Right lobe of liver (tissue), 6 donors: Measurements from ENCODE around the gene EARS2. TPM values are rescaled to one million over a fixed set of nuclear protein-coding genes. Genes with fewer than 3 reads are reported as not detected.
A peak's percentile ranks its signal among the peaks of the same experiment; 100 is the strongest.
"Not testable (repeated sequence)": the region's sequence is repeated elsewhere in the genome, so short reads cannot be mapped to it uniquely, and the experiment has no call there.

Source experiments
- ATAC-seq, 4 donors: fragments of 200-7000 bp; cut with Tn5 transposase; one replicate each; pipeline ENCODE4 v1.9.1; 2020; ENCODE audit warnings: mild to moderate bottlenecking in 4 of 4, moderate library complexity in 4 of 4
- DNase-seq, 3 donors: peaks; one replicate each; pipeline ENCODE4 v3.0.0-alpha.2; 2020
- H3K27ac ChIP-seq, 3 donors: fragments of 200-600 bp; one replicate each; pipeline ENCODE4 v1.8.0; 2022
- H3K27me3 ChIP-seq, 2 donors: fragments of 200-600 bp; one replicate each; pipeline ENCODE4 v1.8.0; 2022
- H3K36me3 ChIP-seq, 4 donors: fragments of 200-600 bp; sonication (generic) in 1 of 4; one replicate each; pipeline versions ENCODE4 v1.5.1 to v1.8.0; 2017 to 2022; ENCODE audit warnings: control low read depth in 1 of 4
- H3K4me1 ChIP-seq, 4 donors: fragments of 200-600 bp; sonication (generic) in 1 of 4; one replicate each; pipeline versions ENCODE4 v1.5.1 to v1.8.0; 2017 to 2022; ENCODE audit warnings: control low read depth in 1 of 4
- H3K4me3 ChIP-seq, 3 donors: fragments of 200-600 bp; one replicate each; pipeline ENCODE4 v1.8.0; 2022
- H3K9me3 ChIP-seq, 4 donors: fragments of 200-600 bp; sonication (generic) in 1 of 4; one replicate each; pipeline versions ENCODE4 v1.5.1 to v1.8.0; 2017 to 2022; ENCODE audit warnings: control low read depth in 1 of 4
- POLR2A ChIP-seq: fragments of 450-650 bp; IDR thresholded peaks from one replicate; pipeline ENCODE4 v1.6.1; 2017; ENCODE audit warnings: antibody characterized with exemption, mild to moderate bottlenecking
- WGBS: methylation state at CpG from one replicate; pipeline ENCODE4 v1.1.6; 2018; ENCODE audit warnings: low coverage, low lambda C conversion rate; ENCODE audit not compliant: insufficient coverage; ENCODE audit errors: missing lambda C conversion rate; 5-methylcytosine and 5-hydroxymethylcytosine counted together
- intact Hi-C, 2 donors: fragments of 100-400 bp; cut with DNase I; formaldehyde crosslinking; loops; one replicate each; pipeline versions ENCODE4 v1.11.2 to v1.14.1; 2022
- total RNA-seq, 6 experiments: library from RNA; depleted of rRNA in 2 of 6; stranded (reverse); fragments of >200 nt in 2 of 6; fragmentation: NEBNext Ultra II Directional in 3 of 6; extraction: Animal tissue kit (Norgen Biotek cat#: 25700) in 3 of 6; gene quantifications; one replicate each; pipeline versions ENCODE4 v1.1.0 to v1.2.4, GENCODE V29; 2016 to 2023
- TF ChIP-seq, protein P1 (sequence below), 4 donors: fragments of 200-600 bp in 3 of 4; fragments of 450-650 bp in 1 of 4; IDR thresholded peaks; one replicate each; pipeline versions ENCODE4 v1.5.1 to v1.8.0; 2016 to 2022; ENCODE audit warnings: antibody characterized with exemption in 4 of 4, mild to moderate bottlenecking in 2 of 4
- donor health status: DM: no; HTN: yes; CAD: no.
- donor health status: DM: no; HTN: no; CAD: no.
- donor health status: DM: no; HTN: no; CAD: no.
- donor health status: DM: no; HTN: yes; CAD: no.
- donor health status: DM: no; HTN: yes; CAD: no.

Gene EARS2
- total RNA-seq, 6 experiments from 2014 or later, result 14.9 to 47.7 (median 15.9) TPM

DNA sequence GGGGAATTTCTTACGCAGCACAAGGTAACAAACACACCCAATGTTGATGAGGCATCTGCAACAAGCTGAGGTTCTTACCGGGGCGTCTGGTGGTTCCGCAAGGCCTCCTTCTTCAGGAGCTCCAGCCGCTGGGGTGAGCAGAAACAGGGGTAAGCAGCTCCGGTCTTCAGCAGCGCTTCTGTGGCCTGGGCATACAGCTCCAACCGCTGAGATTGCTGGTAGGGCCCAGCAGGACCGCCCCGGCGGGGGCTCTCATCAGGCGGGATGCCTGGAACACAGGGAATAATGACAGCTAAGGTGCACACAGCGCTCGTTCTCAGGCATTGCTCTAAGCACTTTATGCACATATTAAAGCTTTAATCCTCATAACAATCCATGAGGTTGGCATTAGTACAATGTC is 12.7 kb downstream of the EARS2 start:
- WGBS, result no CpG with 5 or more reads among the region's 14 CpGs
- ATAC-seq (no peak), DNase-seq (no peak)
- Histone ChIP-seq H3K36me3 (peaks cover 0 to 52% (median 24%) of the 10 kb centered on the region in 4 donors), H3K4me3 (no peak overlapping the region), H3K9me3 (no peaks in the 10 kb centered on the region), H3K27ac (no peak overlapping the region), H3K4me1 (peaks cover 0 to 4% (median 0%) of the 10 kb centered on the region in 4 donors), H3K27me3 (no peaks in the 10 kb centered on the region)
- intact Hi-C loops, result no loop called here
- TF ChIP-seq POLR2A, result no peak
- TF ChIP-seq, protein P1, sequence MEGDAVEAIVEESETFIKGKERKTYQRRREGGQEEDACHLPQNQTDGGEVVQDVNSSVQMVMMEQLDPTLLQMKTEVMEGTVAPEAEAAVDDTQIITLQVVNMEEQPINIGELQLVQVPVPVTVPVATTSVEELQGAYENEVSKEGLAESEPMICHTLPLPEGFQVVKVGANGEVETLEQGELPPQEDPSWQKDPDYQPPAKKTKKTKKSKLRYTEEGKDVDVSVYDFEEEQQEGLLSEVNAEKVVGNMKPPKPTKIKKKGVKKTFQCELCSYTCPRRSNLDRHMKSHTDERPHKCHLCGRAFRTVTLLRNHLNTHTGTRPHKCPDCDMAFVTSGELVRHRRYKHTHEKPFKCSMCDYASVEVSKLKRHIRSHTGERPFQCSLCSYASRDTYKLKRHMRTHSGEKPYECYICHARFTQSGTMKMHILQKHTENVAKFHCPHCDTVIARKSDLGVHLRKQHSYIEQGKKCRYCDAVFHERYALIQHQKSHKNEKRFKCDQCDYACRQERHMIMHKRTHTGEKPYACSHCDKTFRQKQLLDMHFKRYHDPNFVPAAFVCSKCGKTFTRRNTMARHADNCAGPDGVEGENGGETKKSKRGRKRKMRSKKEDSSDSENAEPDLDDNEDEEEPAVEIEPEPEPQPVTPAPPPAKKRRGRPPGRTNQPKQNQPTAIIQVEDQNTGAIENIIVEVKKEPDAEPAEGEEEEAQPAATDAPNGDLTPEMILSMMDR (IDR thresholded peaks at IDR 0.05), result no peak

DNA sequence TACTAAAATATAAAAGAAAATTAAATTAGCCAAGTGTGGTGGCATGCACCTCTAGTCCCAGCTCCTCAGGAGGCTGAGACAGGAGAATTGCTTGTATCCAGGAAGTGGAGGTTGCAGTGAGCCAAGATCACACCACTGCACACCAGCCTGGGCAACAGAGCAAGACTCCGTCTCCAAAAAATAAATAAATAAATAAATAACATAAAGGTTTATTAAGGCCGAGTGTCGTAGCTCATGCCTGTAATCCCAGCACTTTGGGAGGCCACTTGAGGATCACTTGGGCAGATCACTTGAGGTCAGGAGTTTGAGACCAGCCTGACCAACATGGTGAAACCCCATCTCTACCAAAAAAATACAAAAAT is 16.4 kb downstream of the EARS2 start:
- H3K27me3 ChIP-seq, H3K9me3 ChIP-seq, ATAC-seq, DNase-seq, intact Hi-C loops, H3K4me1 ChIP-seq, H3K27ac ChIP-seq, H3K4me3 ChIP-seq: not testable (repeated sequence)
- 97% methylated on average over 3 of the region's 3 CpGs for WGBS
- peaks cover 0 to 44% (median 12%) of the 10 kb centered on the region in 4 donors for H3K36me3 ChIP-seq

DNA sequence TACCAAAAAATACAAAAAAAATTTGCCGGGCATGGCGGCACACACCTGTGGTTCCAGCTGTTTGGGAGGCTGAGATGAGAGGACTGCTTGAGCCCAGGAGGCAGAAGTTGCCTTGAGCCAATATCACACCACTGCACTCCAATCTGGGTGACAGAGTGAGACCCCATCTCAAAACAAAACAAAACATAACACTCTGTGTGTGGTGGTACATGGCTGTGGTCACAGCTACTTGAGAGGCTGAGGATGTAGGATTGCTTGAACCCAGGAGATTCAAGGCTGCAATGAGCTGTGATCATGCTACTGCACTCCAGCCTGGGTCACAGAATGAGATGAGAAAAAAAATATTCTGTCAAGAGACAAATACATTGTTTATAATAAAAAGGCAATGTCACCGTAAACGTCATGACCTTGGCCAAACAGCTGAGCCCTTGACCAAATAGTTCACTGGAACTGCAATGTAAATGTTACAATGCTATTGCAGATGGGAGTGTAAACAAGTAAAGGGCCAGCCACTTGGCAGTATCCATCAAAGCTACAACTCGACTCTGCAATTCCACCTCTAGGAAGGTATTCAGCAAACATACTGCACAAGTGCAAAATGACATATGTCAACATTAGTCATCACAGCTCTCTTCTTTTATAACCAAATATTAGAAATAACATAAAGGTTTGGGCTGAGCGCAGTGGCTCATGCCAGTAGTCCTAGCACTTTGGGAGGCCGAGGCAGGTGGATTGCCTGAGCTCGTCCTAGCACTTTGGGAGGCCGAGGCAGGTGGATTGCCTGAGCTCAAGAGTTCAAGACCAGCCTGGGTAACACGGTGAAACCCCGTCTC is 16.9 kb downstream of the EARS2 start:
- ATAC-seq (peak; percentile 71 to 95 (median 84)), DNase-seq (no peak)
- Histone ChIP-seq H3K27ac (peak overlapping the region in 1 of 3 donors; percentile 42), H3K9me3 (no peaks in the 10 kb centered on the region), H3K36me3 (peaks cover 0 to 40% (median 12%) of the 10 kb centered on the region in 4 donors), H3K4me1 (peaks cover 0 to 4% (median 0%) of the 10 kb centered on the region in 4 donors), H3K27me3 (no peaks in the 10 kb centered on the region), H3K4me3 (no peak overlapping the region)
- 64% methylated on average over 6 of the region's 11 CpGs for WGBS
- TF ChIP-seq POLR2A, result no peak
- TF ChIP-seq, protein P1 (IDR thresholded peaks at IDR 0.05), result no peak
- intact Hi-C loops, result no loop called here

DNA sequence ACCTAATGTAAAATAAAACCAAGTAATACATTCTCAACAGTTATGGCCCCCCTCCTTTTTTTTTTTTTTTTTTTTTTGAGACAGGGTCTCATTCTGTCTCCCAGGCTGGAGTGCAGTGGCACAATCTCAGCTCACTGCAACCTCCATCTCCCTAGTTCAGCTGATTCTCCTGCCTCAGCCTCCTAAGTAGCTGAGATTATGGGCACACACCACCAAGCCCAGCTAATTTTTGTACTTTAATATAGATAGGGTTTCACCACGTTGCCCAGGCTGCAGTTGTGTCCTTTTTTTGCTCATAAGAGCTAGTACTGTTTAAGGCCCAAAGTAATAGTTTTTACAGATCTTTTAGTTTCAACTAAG is 18.3 kb downstream of the EARS2 start:
- intact Hi-C loops, result no loop called here
- H3K9me3 ChIP-seq, result no peaks in the 10 kb centered on the region
- no peak overlapping the region for H3K27ac ChIP-seq
- DNase-seq (no peak), ATAC-seq (no peak)
- WGBS, result 89% methylated on average over 1 of the region's 1 CpG
- H3K4me3 ChIP-seq, result no peak overlapping the region
- TF ChIP-seq, protein P1 (IDR thresholded peaks at IDR 0.05), result no peak
- TF ChIP-seq POLR2A, result no peak
- peaks cover 0 to 48% (median 14%) of the 10 kb centered on the region in 4 donors for H3K36me3 ChIP-seq
- peaks cover 0 to 4% (median 0%) of the 10 kb centered on the region in 4 donors for H3K4me1 ChIP-seq
- H3K27me3 ChIP-seq, result no peaks in the 10 kb centered on the region

DNA sequence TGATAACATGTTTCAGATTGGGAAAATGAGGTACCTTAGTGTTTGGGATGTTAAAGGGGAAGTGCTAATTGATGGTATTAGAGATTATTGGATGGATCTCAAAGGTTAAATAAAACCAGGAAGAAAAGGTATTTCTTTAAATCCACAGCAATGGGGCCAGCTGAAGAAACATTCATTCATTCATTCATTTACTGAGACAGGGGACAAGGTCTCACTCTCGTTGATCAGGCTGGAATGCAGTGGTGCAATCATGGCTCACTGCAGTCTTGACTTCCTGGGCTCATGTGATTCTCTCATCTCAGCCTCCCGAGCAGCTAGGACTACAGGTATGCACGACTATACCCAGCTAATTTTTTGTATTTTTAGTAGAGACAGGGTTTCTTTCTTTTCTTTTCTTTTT is 19.8 kb downstream of the EARS2 start:
- WGBS, result 67% methylated on average over 1 of the region's 3 CpGs
- ATAC-seq (no peak), DNase-seq (no peak)
- no peak for TF ChIP-seq POLR2A
- TF ChIP-seq, protein P1 (IDR thresholded peaks at IDR 0.05), result no peak
- no peaks in the 10 kb centered on the region for H3K9me3 ChIP-seq
- H3K27ac ChIP-seq, result no peak overlapping the region
- peaks cover 0 to 53% (median 13%) of the 10 kb centered on the region in 4 donors for H3K36me3 ChIP-seq
- H3K4me1 ChIP-seq, result peaks cover 0 to 4% (median 0%) of the 10 kb centered on the region in 4 donors
- H3K4me3 ChIP-seq, result no peak overlapping the region
- H3K27me3 ChIP-seq, result no peaks in the 10 kb centered on the region
- intact Hi-C loops, result no loop called here
